ENCODE results near the gene TMEM120B.

Gene TMEM120B

GRCh38 chr12:121795034-121795968 is 82.7 kb downstream of the TMEM120B start:
- peaks cover 32% of the 10 kb centered on the region for H3K4me1 ChIP-seq (ENCODE audit: control insufficient read depth, insufficient read depth, low read length)

GRCh38 chr12:121796855-121797751 is 84.6 kb downstream of the TMEM120B start:
- WGBS, 2 experiments = 33 to 36% methylated on average over 39 of the region's 39 CpGs
- Histone ChIP-seq H3K27ac (ENCODE audit: insufficient read depth, low read depth, low read length, poor library complexity, severe bottlenecking) (no peak overlapping the region), H3K36me3 (ENCODE audit: control insufficient read depth, insufficient read depth, low read length) (peaks cover 7% of the 10 kb centered on the region), H3K4me1 (ENCODE audit: control insufficient read depth, insufficient read depth, low read length) (peaks cover 32% of the 10 kb centered on the region), H3K4me3 (ENCODE audit: insufficient read depth, low read depth, low read length) (peak overlapping the region; percentile 93), H3K9me3 (ENCODE audit: control insufficient read depth, low read length) (no peaks in the 10 kb centered on the region), H3K27me3 (ENCODE audit: control insufficient read depth, insufficient read depth, low read length, poor library complexity, severe bottlenecking) (peaks cover 18% of the 10 kb centered on the region)

More at GRCh38 chr12:121795034-121795968, 82.7 kb downstream of the TMEM120B start:
- Histone ChIP-seq H3K4me3 (ENCODE audit: insufficient read depth, low read depth, low read length) (no peak overlapping the region), H3K36me3 (ENCODE audit: control insufficient read depth, insufficient read depth, low read length) (peaks cover 7% of the 10 kb centered on the region), H3K9me3 (ENCODE audit: control insufficient read depth, low read length) (no peaks in the 10 kb centered on the region), H3K27ac (ENCODE audit: insufficient read depth, low read depth, low read length, poor library complexity, severe bottlenecking) (no peak overlapping the region), H3K27me3 (ENCODE audit: control insufficient read depth, insufficient read depth, low read length, poor library complexity, severe bottlenecking) (peaks cover 18% of the 10 kb centered on the region)
- 50% methylated on average over 15 of the region's 15 CpGs for WGBS, 2 experiments

- H3K36me3 ChIP-seq (ENCODE audit: control insufficient read depth, insufficient read depth, low read length) = peaks cover 7% of the 10 kb centered on the region
- H3K4me1 ChIP-seq (ENCODE audit: control insufficient read depth, insufficient read depth, low read length) = peaks cover 32% of the 10 kb centered on the region
- WGBS, 2 experiments = 38 to 45% methylated on average over 19 of the region's 19 CpGs
- H3K9me3 ChIP-seq (ENCODE audit: control insufficient read depth, low read length) = no peaks in the 10 kb centered on the region
- peaks cover 8% of the 10 kb centered on the region for H3K27me3 ChIP-seq (ENCODE audit: control insufficient read depth, insufficient read depth, low read length, poor library complexity, severe bottlenecking)
- peak overlapping the region; percentile 93 for H3K4me3 ChIP-seq (ENCODE audit: insufficient read depth, low read depth, low read length)
- H3K27ac ChIP-seq (ENCODE audit: insufficient read depth, low read depth, low read length, poor library complexity, severe bottlenecking) = no peak overlapping the region
Observed at GRCh38 chr12:121797937-121798786, 85.6 kb downstream of the TMEM120B start.

- Histone ChIP-seq H3K4me1 (ENCODE audit: control insufficient read depth, insufficient read depth, low read length) (peaks cover 29% of the 10 kb centered on the region), H3K27ac (ENCODE audit: insufficient read depth, low read depth, low read length, poor library complexity, severe bottlenecking) (no peak overlapping the region), H3K27me3 (ENCODE audit: control insufficient read depth, insufficient read depth, low read length, poor library complexity, severe bottlenecking) (peaks cover 2% of the 10 kb centered on the region), H3K4me3 (ENCODE audit: insufficient read depth, low read depth, low read length) (peak overlapping the region; percentile 93), H3K36me3 (ENCODE audit: control insufficient read depth, insufficient read depth, low read length) (peaks cover 7% of the 10 kb centered on the region), H3K9me3 (ENCODE audit: control insufficient read depth, low read length) (no peaks in the 10 kb centered on the region)
- 65 to 70% methylated on average over 10 of the region's 10 CpGs for WGBS, 2 experiments
Observed at GRCh38 chr12:121798787-121799155, 86.2 kb downstream of the TMEM120B start.

- H3K9me3 ChIP-seq (ENCODE audit: control insufficient read depth, low read length) = no peaks in the 10 kb centered on the region
- 19 to 21% methylated on average over 22 to 23 of the region's 30 CpGs for WGBS, 2 experiments
- H3K4me1 ChIP-seq (ENCODE audit: control insufficient read depth, insufficient read depth, low read length) = peaks cover 29% of the 10 kb centered on the region
- H3K4me3 ChIP-seq (ENCODE audit: insufficient read depth, low read depth, low read length) = peak overlapping the region; percentile 93
- no peaks in the 10 kb centered on the region for H3K27me3 ChIP-seq (ENCODE audit: control insufficient read depth, insufficient read depth, low read length, poor library complexity, severe bottlenecking)
- H3K27ac ChIP-seq (ENCODE audit: insufficient read depth, low read depth, low read length, poor library complexity, severe bottlenecking) = peak overlapping the region; percentile 91
- peaks cover 7% of the 10 kb centered on the region for H3K36me3 ChIP-seq (ENCODE audit: control insufficient read depth, insufficient read depth, low read length)
Observed at GRCh38 chr12:121799156-121799841, 86.7 kb downstream of the TMEM120B start.

GRCh38 chr12:121799842-121800693 is 87.5 kb downstream of the TMEM120B start:
- Histone ChIP-seq H3K36me3 (ENCODE audit: control insufficient read depth, insufficient read depth, low read length) (peaks cover 7% of the 10 kb centered on the region), H3K27ac (ENCODE audit: insufficient read depth, low read depth, low read length, poor library complexity, severe bottlenecking) (peak overlapping the region; percentile 91), H3K4me3 (ENCODE audit: insufficient read depth, low read depth, low read length) (peak overlapping the region; percentile 93), H3K27me3 (ENCODE audit: control insufficient read depth, insufficient read depth, low read length, poor library complexity, severe bottlenecking) (no peaks in the 10 kb centered on the region), H3K4me1 (ENCODE audit: control insufficient read depth, insufficient read depth, low read length) (peaks cover 29% of the 10 kb centered on the region), H3K9me3 (ENCODE audit: control insufficient read depth, low read length) (no peaks in the 10 kb centered on the region)
- 0 to 1% methylated on average over 84 of the region's 84 CpGs for WGBS, 2 experiments

GRCh38 chr12:121800694-121801594 is 88.4 kb downstream of the TMEM120B start:
- H3K4me3 ChIP-seq (ENCODE audit: insufficient read depth, low read depth, low read length) = peak overlapping the region; percentile 93
- peaks cover 4% of the 10 kb centered on the region for H3K36me3 ChIP-seq (ENCODE audit: control insufficient read depth, insufficient read depth, low read length)
- H3K27ac ChIP-seq (ENCODE audit: insufficient read depth, low read depth, low read length, poor library complexity, severe bottlenecking) = peak overlapping the region; percentile 99
- no peaks in the 10 kb centered on the region for H3K9me3 ChIP-seq (ENCODE audit: control insufficient read depth, low read length)
- H3K4me1 ChIP-seq (ENCODE audit: control insufficient read depth, insufficient read depth, low read length) = peaks cover 23% of the 10 kb centered on the region
- 0 to 1% methylated on average over 84 to 86 of the region's 86 CpGs for WGBS, 2 experiments
- no peaks in the 10 kb centered on the region for H3K27me3 ChIP-seq (ENCODE audit: control insufficient read depth, insufficient read depth, low read length, poor library complexity, severe bottlenecking)

Measured in ectodermal cell (in vitro differentiated cells).